Sigmoid colon (tissue), 7 donors: ENCODE measurements around the gene MPST. TPM values are rescaled to one million over a fixed set of nuclear protein-coding genes. Genes with fewer than 3 reads are reported as not detected.

ENCODE experiments used
- DNase-seq: peaks from one replicate; pipeline ENCODE4 v3.0.0-alpha.2; 2019
- H3K27ac ChIP-seq, 4 donors: fragments of 200-600 bp; sonication (generic); one replicate each; pipeline ENCODE4 v1.5.1; 2016 to 2019; ENCODE audit warnings: mild to moderate bottlenecking in 1 of 4
- H3K27me3 ChIP-seq, 3 donors: fragments of 200-600 bp; sonication (generic); one replicate each; pipeline ENCODE4 v1.5.1; 2019; ENCODE audit warnings: mild to moderate bottlenecking in 1 of 3
- H3K36me3 ChIP-seq, 4 donors: fragments of 200-600 bp; sonication (generic); one replicate each; pipeline ENCODE4 v1.5.1; 2016 to 2019
- H3K4me1 ChIP-seq, 4 donors: fragments of 200-600 bp; sonication (generic); one replicate each; pipeline ENCODE4 v1.5.1; 2017 to 2019
- H3K4me3 ChIP-seq, 4 donors: fragments of 200-600 bp; sonication (generic); one replicate each; pipeline ENCODE4 v1.5.1; 2017 to 2019; ENCODE audit warnings: mild to moderate bottlenecking in 2 of 4, moderate library complexity in 1 of 4
- H3K9me3 ChIP-seq, 4 donors: fragments of 200-600 bp in 3 of 4; sonication (generic) in 3 of 4; one replicate each; pipeline versions ENCODE4 v1.5.1 to v1.6.1; 2013 to 2019
- CTCF ChIP-seq, 4 experiments: fragments of 450-650 bp in 3 of 4; fragments of 200-600 bp in 1 of 4; IDR thresholded peaks; one replicate each; pipeline ENCODE4 v1.5.1; 2016 to 2019; ENCODE audit warnings: antibody characterized with exemption in 4 of 4, mild to moderate bottlenecking in 3 of 4, moderate library complexity in 2 of 4
- EP300 ChIP-seq, 4 donors: sonication (generic); formaldehyde crosslinking; IDR thresholded peaks; one replicate each; pipeline ENCODE4 v1.6.1; 2017; ENCODE audit warnings: antibody characterized with exemption in 4 of 4
- POLR2A ChIP-seq, 2 donors: fragments of 450-650 bp; IDR thresholded peaks; one replicate each; pipeline ENCODE4 v1.6.1; 2016; ENCODE audit warnings: antibody characterized with exemption in 2 of 2, mild to moderate bottlenecking in 2 of 2, moderate library complexity in 2 of 2
- POLR2AphosphoS5 ChIP-seq, 4 donors: sonication (generic); formaldehyde crosslinking; IDR thresholded peaks; one replicate each; pipeline ENCODE4 v1.6.1; 2017; ENCODE audit warnings: antibody characterized with exemption in 4 of 4
- WGBS, 2 donors: extraction: QIAGEN DNeasy Blood & Tissue Kit; methylation state at CpG; one replicate each; pipeline ENCODE4 v1.1.7; 2013; 5-methylcytosine and 5-hydroxymethylcytosine counted together
- intact Hi-C: fragments of 100-400 bp; cut with DNase I; formaldehyde crosslinking; loops from one replicate; pipeline ENCODE4 v1.15.1; 2023
- polyA plus RNA-seq, 3 donors: library from polyadenylated mRNA; stranded (reverse); fragments of 200-250 nt; gene quantifications; one replicate each; pipeline ENCODE4 v1.2.3, GENCODE V29; 2013
- total RNA-seq, 4 donors: library from RNA; depleted of rRNA; stranded (reverse); fragments of >200 nt; gene quantifications; one replicate each; pipeline ENCODE4 v1.1.0, GENCODE V29; 2016
- donor health status: healthy with polysubstance abuse.
- donor health status: Bipolar disorder and iron deficiency.
- donor health status: healthy.

MPST gene
- total and polyA plus RNA-seq, 7 donors = 94.2 to 340 (median 143) TPM

GRCh38 chr22:37067428-37067827 is 47.9 kb downstream of the MPST start:
- no peak for DNase-seq
- peaks cover 18 to 49% (median 42%) of the 10 kb centered on the region in 3 donors for H3K27me3 ChIP-seq
- no peak overlapping the region for H3K4me3 ChIP-seq
- H3K9me3 ChIP-seq = no peaks in the 10 kb centered on the region
- WGBS, 2 donors = 83 to 90% methylated on average over 10 of the region's 10 CpGs
- intact Hi-C loops = no loop called here
- H3K36me3 ChIP-seq = no peaks in the 10 kb centered on the region
- no peak for TF ChIP-seq POLR2A (IDR thresholded peaks at IDR 0.05)
- TF ChIP-seq POLR2AphosphoS5 (IDR thresholded peaks at IDR 0.05) = no peak
- no peak for TF ChIP-seq EP300 (IDR thresholded peaks at IDR 0.05)
- no peak for TF ChIP-seq CTCF (IDR thresholded peaks at IDR 0.05)
- no peaks in the 10 kb centered on the region for H3K4me1 ChIP-seq
- no peak overlapping the region for H3K27ac ChIP-seq

DNA sequence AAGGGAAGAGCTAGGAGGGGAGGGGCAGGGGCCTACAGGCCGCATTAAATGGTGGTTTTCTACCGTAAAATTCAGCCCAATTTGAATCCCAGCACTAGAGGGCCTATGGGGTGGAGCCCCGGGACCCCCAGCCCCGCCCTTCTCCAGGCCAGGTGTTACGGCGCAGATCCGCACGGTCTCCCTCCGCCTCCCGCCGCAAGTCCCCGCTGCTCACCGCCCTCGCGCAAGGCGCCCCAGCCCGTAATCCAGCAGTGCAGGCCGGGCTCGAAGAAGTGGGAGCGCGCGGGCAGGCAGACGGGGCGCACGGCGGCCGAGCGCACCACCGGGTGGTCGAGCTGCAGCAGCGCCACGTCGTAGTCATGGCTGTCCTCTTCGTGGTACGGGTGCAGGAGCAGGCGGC is 49.3 kb downstream of the MPST start:
- intact Hi-C loops = no loop called here
- DNase-seq = no peak
- Histone ChIP-seq H3K9me3 (no peaks in the 10 kb centered on the region), H3K27ac (no peak overlapping the region), H3K27me3 (peaks cover 18 to 52% (median 42%) of the 10 kb centered on the region in 3 donors), H3K4me1 (no peaks in the 10 kb centered on the region), H3K4me3 (no peak overlapping the region), H3K36me3 (no peaks in the 10 kb centered on the region)
- WGBS, 2 donors = 2 to 3% methylated on average over 36 of the region's 36 CpGs
- TF ChIP-seq POLR2A (IDR thresholded peaks at IDR 0.05) = no peak
- TF ChIP-seq POLR2AphosphoS5 (IDR thresholded peaks at IDR 0.05) = no peak
- no peak for TF ChIP-seq CTCF (IDR thresholded peaks at IDR 0.05)
- no peak for TF ChIP-seq EP300 (IDR thresholded peaks at IDR 0.05)

GRCh38 chr22:37069319-37069718 is 49.8 kb downstream of the MPST start:
- H3K4me3 ChIP-seq = no peak overlapping the region
- WGBS, 2 donors = 11 to 30% methylated on average over 11 of the region's 11 CpGs
- H3K4me1 ChIP-seq = no peaks in the 10 kb centered on the region
- H3K9me3 ChIP-seq = no peaks in the 10 kb centered on the region
- TF ChIP-seq POLR2A (IDR thresholded peaks at IDR 0.05) (no peak), CTCF (IDR thresholded peaks at IDR 0.05) (no peak), POLR2AphosphoS5 (IDR thresholded peaks at IDR 0.05) (no peak), EP300 (IDR thresholded peaks at IDR 0.05) (no peak)
- no peaks in the 10 kb centered on the region for H3K36me3 ChIP-seq
- no peak overlapping the region for H3K27ac ChIP-seq
- DNase-seq = no peak
- peaks cover 18 to 57% (median 42%) of the 10 kb centered on the region in 3 donors for H3K27me3 ChIP-seq
- intact Hi-C loops = no loop called here

- WGBS, 2 donors = 78 to 83% methylated on average over 9 of the region's 9 CpGs
- H3K4me3 ChIP-seq = no peak overlapping the region
- no peak overlapping the region for H3K27ac ChIP-seq
- peaks cover 18 to 61% (median 42%) of the 10 kb centered on the region in 3 donors for H3K27me3 ChIP-seq
- no peaks in the 10 kb centered on the region for H3K9me3 ChIP-seq
- TF ChIP-seq CTCF (IDR thresholded peaks at IDR 0.05) (no peak), POLR2A (IDR thresholded peaks at IDR 0.05) (no peak), POLR2AphosphoS5 (IDR thresholded peaks at IDR 0.05) (no peak), EP300 (IDR thresholded peaks at IDR 0.05) (no peak)
- intact Hi-C loops = no loop called here
- H3K4me1 ChIP-seq = no peaks in the 10 kb centered on the region
- no peak for DNase-seq
- H3K36me3 ChIP-seq = no peaks in the 10 kb centered on the region
Observed at GRCh38 chr22:37069719-37070118, 50.2 kb downstream of the MPST start.

- TF ChIP-seq EP300 (IDR thresholded peaks at IDR 0.05) (no peak), POLR2AphosphoS5 (IDR thresholded peaks at IDR 0.05) (no peak), CTCF (IDR thresholded peaks at IDR 0.05) (no peak), POLR2A (IDR thresholded peaks at IDR 0.05) (no peak)
- no peaks in the 10 kb centered on the region for H3K9me3 ChIP-seq
- H3K27ac ChIP-seq = no peak overlapping the region
- H3K4me3 ChIP-seq = no peak overlapping the region
- WGBS, 2 donors = 70 to 80% methylated on average over 8 of the region's 8 CpGs
- no peaks in the 10 kb centered on the region for H3K4me1 ChIP-seq
- intact Hi-C loops = no loop called here
- no peaks in the 10 kb centered on the region for H3K36me3 ChIP-seq
- H3K27me3 ChIP-seq = peaks cover 18 to 66% (median 42%) of the 10 kb centered on the region in 3 donors
- DNase-seq = no peak
Observed at GRCh38 chr22:37070334-37070733, 50.8 kb downstream of the MPST start.
